ENCODE results near the gene SLC22A3. TPM values are rescaled to one million over a fixed set of nuclear protein-coding genes. Genes with fewer than 3 reads are reported as not detected.

SLC22A3 gene
- total and polyA plus RNA-seq, 2 donors (not counting 1 experiment from before 2014, with no cell fraction given) = under 0.01 to 0.03 TPM

- Histone ChIP-seq H3K4me2 (ENCODE audit: extremely low read depth, insufficient read depth, low read length) (no peak overlapping the region), H3K36me3 (ENCODE audit: control insufficient read depth, insufficient read depth, low read length) (no peaks in the 10 kb centered on the region), H3K9ac (ENCODE audit: insufficient read depth, low read length) (no peak overlapping the region), H3K27me3 (ENCODE audit: control insufficient read depth, insufficient read depth, low read length) (no peaks in the 10 kb centered on the region), H4K20me1 (ENCODE audit: control insufficient read depth, extremely low read depth, insufficient read depth, low read length) (no peaks in the 10 kb centered on the region), H3K4me1 (ENCODE audit: control insufficient read depth, extremely low read depth, insufficient read depth, low read length) (no peaks in the 10 kb centered on the region), H3K9me3 (ENCODE audit: control insufficient read depth, insufficient read depth, low read depth, low read length) (no peaks in the 10 kb centered on the region), H3K4me3 (replicated peaks in 1 of 4; ENCODE audit: control extremely low read depth in 1 of 4, insufficient read depth in 1 of 4, low read depth in 3 of 4, low read length in 4 of 4) (no peak overlapping the region), H3K27ac (ENCODE audit: insufficient read depth, low read length) (no peak overlapping the region), H3K79me2 (ENCODE audit: control insufficient read depth, insufficient read depth, low read length) (no peaks in the 10 kb centered on the region), H2AFZ (ENCODE audit: low read length) (no peak overlapping the region)
- no peak for DNase-seq (ENCODE audit: low read depth in 2 of 2)
- TF ChIP-seq CTCF (conservative IDR thresholded peaks at IDR 0.05 in 1 of 2, IDR thresholded peaks at IDR 0.05 in 1 of 2; ENCODE audit: low read depth in 1 of 2, low read length in 2 of 2) (no peak), EZH2 (IDR thresholded peaks at IDR 0.05; ENCODE audit: low read length, missing control alignments) (no peak)
Observed at GRCh38 chr6:160357088-160357487, 8.9 kb downstream of the SLC22A3 start.

- Histone ChIP-seq H3K4me1 (ENCODE audit: control insufficient read depth, extremely low read depth, insufficient read depth, low read length) (no peaks in the 10 kb centered on the region), H3K27ac (ENCODE audit: insufficient read depth, low read length) (no peak overlapping the region), H2AFZ (ENCODE audit: low read length) (no peak overlapping the region), H3K9me3 (ENCODE audit: control insufficient read depth, insufficient read depth, low read depth, low read length) (no peaks in the 10 kb centered on the region), H3K4me3 (replicated peaks in 1 of 4; ENCODE audit: control extremely low read depth in 1 of 4, insufficient read depth in 1 of 4, low read depth in 3 of 4, low read length in 4 of 4) (no peak overlapping the region), H4K20me1 (ENCODE audit: control insufficient read depth, extremely low read depth, insufficient read depth, low read length) (no peaks in the 10 kb centered on the region), H3K4me2 (ENCODE audit: extremely low read depth, insufficient read depth, low read length) (no peak overlapping the region), H3K27me3 (ENCODE audit: control insufficient read depth, insufficient read depth, low read length) (no peaks in the 10 kb centered on the region), H3K36me3 (ENCODE audit: control insufficient read depth, insufficient read depth, low read length) (no peaks in the 10 kb centered on the region), H3K79me2 (ENCODE audit: control insufficient read depth, insufficient read depth, low read length) (no peaks in the 10 kb centered on the region), H3K9ac (ENCODE audit: insufficient read depth, low read length) (no peak overlapping the region)
- DNase-seq (ENCODE audit: low read depth in 2 of 2) = no peak
- TF ChIP-seq CTCF (conservative IDR thresholded peaks at IDR 0.05 in 1 of 2, IDR thresholded peaks at IDR 0.05 in 1 of 2; ENCODE audit: low read depth in 1 of 2, low read length in 2 of 2) = no peak
- no peak for TF ChIP-seq EZH2 (IDR thresholded peaks at IDR 0.05; ENCODE audit: low read length, missing control alignments)
Observed at GRCh38 chr6:160358225-160359119, 10.3 kb downstream of the SLC22A3 start.

GRCh38 chr6:160360955-160361354 lies 12.8 kb downstream of the SLC22A3 start:
- Histone ChIP-seq H3K79me2 (ENCODE audit: control insufficient read depth, insufficient read depth, low read length) (no peaks in the 10 kb centered on the region), H2AFZ (ENCODE audit: low read length) (no peak overlapping the region), H3K27me3 (ENCODE audit: control insufficient read depth, insufficient read depth, low read length) (no peaks in the 10 kb centered on the region), H3K9me3 (ENCODE audit: control insufficient read depth, insufficient read depth, low read depth, low read length) (no peaks in the 10 kb centered on the region), H3K27ac (ENCODE audit: insufficient read depth, low read length) (no peak overlapping the region), H4K20me1 (ENCODE audit: control insufficient read depth, extremely low read depth, insufficient read depth, low read length) (no peaks in the 10 kb centered on the region), H3K4me1 (ENCODE audit: control insufficient read depth, extremely low read depth, insufficient read depth, low read length) (no peaks in the 10 kb centered on the region), H3K4me3 (replicated peaks in 1 of 4; ENCODE audit: control extremely low read depth in 1 of 4, insufficient read depth in 1 of 4, low read depth in 3 of 4, low read length in 4 of 4) (no peak overlapping the region), H3K4me2 (ENCODE audit: extremely low read depth, insufficient read depth, low read length) (no peak overlapping the region), H3K36me3 (ENCODE audit: control insufficient read depth, insufficient read depth, low read length) (no peaks in the 10 kb centered on the region), H3K9ac (ENCODE audit: insufficient read depth, low read length) (no peak overlapping the region)
- DNase-seq (ENCODE audit: low read depth in 2 of 2) = no peak
- TF ChIP-seq EZH2 (IDR thresholded peaks at IDR 0.05; ENCODE audit: low read length, missing control alignments) = no peak
- no peak for TF ChIP-seq CTCF (conservative IDR thresholded peaks at IDR 0.05 in 1 of 2, IDR thresholded peaks at IDR 0.05 in 1 of 2; ENCODE audit: low read depth in 1 of 2, low read length in 2 of 2)

Measured in fibroblast of lung (primary cell).